Measurements from ENCODE around the gene TRIO. TPM values are rescaled to one million over a fixed set of nuclear protein-coding genes. Genes with fewer than 3 reads are reported as not detected.

The TRIO gene
- total and polyA plus RNA-seq, 10 of the 15 experiments (the other 5 are each of a cell fraction or from before 2014, with no cell fraction given), result 5.1 to 96.4 (median 44.6) TPM

- TF ChIP-seq IKZF2 (IDR thresholded peaks at IDR 0.05) (peak in 1 of 2 experiments; percentile 50; a peak in 3 of 4 replicates), ZZZ3 (IDR thresholded peaks at IDR 0.05; ENCODE audit: control insufficient read depth, insufficient read length, low read depth) (no peak), POU2F2 (IDR thresholded peaks at IDR 0.05; ENCODE audit: borderline replicate concordance, low read depth, low read length) (peak; percentile 55; the same call in 1 of the 3 replicates), HDAC2 (IDR thresholded peaks at IDR 0.05) (no peak), MAX (IDR thresholded peaks at IDR 0.05; ENCODE audit: low read depth, low read length) (no peak), BCL11A (IDR thresholded peaks at IDR 0.05; ENCODE audit: low read depth, low read length) (peak; percentile 81), DPF2 (IDR thresholded peaks at IDR 0.05) (no peak; the same call in 1 of the 2 replicates), NFXL1 (IDR thresholded peaks at IDR 0.05; ENCODE audit: borderline replicate concordance) (no peak), RUNX3 (IDR thresholded peaks at IDR 0.05; ENCODE audit: low read length) (peak; percentile 94), ESRRA (IDR thresholded peaks at IDR 0.05; ENCODE audit: low read length) (no peak), EGR1 (IDR thresholded peaks at IDR 0.05; ENCODE audit: borderline replicate concordance in 1 of 2, low read depth in 2 of 2, low read length in 2 of 2) (no peak), POLR2AphosphoS5 (IDR thresholded peaks at IDR 0.05; ENCODE audit: low read length) (no peak), FOXK2 (IDR thresholded peaks at IDR 0.05) (no peak), WRNIP1 (IDR thresholded peaks at IDR 0.05; ENCODE audit: borderline replicate concordance, low read depth, low read length) (no peak), IRF4 (IDR thresholded peaks at IDR 0.05; ENCODE audit: low read depth, low read length) (no peak), EZH2 (IDR thresholded peaks at IDR 0.05; ENCODE audit: borderline replicate concordance, control insufficient read depth, low read depth, low read length) (no peak)
Observed at GRCh38 chr5:14156650-14157492, 13.7 kb downstream of the TRIO start (continued).
